IMR-90 (cell line): ENCODE results near the gene PALLD. TPM values are rescaled to one million over a fixed set of nuclear protein-coding genes. Genes with fewer than 3 reads are reported as not detected.
A peak's percentile ranks its signal among the peaks of the same experiment; 100 is the strongest.

Experiments
- ATAC-seq: fragments of 200-7000 bp; cut with Tn5 transposase; 2 replicates; pipeline ENCODE4 v1.9.1; 2020; ENCODE audit warnings: low read depth, mild to moderate bottlenecking, moderate library complexity
- BruUV-seq: library from RNA; stranded (reverse); fragments of 400-500 nt; replicated peaks from 2 replicates; lab custom pipeline; 2021; lab: Mats Ljungman, UMichigan
- CTCF ChIA-PET: fragments of 300-600 bp; formaldehyde crosslinking; extraction: SDS; loops from one replicate; lab custom pipeline; 2021; ENCODE audit warnings: antibody characterized with exemption; lab: Yijun Ruan, JAX
- POLR2A ChIA-PET: fragments of 300-600 bp; sonication (Branson Sonifier 250); formaldehyde crosslinking; loops from one replicate; lab custom pipeline; 2022; ENCODE audit warnings: antibody characterized with exemption; ENCODE audit not compliant: unreplicated experiment; lab: Charles Lee
- DNase-seq: peaks from one replicate; pipeline ENCODE4 v3.0.0; 2013
- H2AFZ ChIP-seq: replicated peaks from 2 replicates; pipeline ENCODE3; 2013; ENCODE audit warnings: low read length, mild to moderate bottlenecking; ENCODE audit not compliant: poor library complexity
- H2AK5ac ChIP-seq: 2 replicates; pipeline ENCODE4 v1.6.1; 2013; ENCODE audit warnings: low read depth, low read length, inconsistent platforms
- H2AK9ac ChIP-seq: replicated peaks from 2 replicates; pipeline ENCODE3; 2013; ENCODE audit warnings: mild to moderate bottlenecking, low read depth, low read length, moderate library complexity; ENCODE audit not compliant: poor library complexity
- H2BK120ac ChIP-seq: 2 replicates; pipeline ENCODE4 v1.6.1; 2013; ENCODE audit warnings: low read depth, low read length, inconsistent platforms
- H2BK15ac ChIP-seq: 3 replicates; pipeline ENCODE4 v1.6.1; 2013; ENCODE audit warnings: low read depth, low read length, inconsistent platforms
- H2BK20ac ChIP-seq: 2 replicates; pipeline ENCODE4 v1.6.1; 2013; ENCODE audit warnings: low read depth, mild to moderate bottlenecking, inconsistent platforms, low read length, moderate library complexity
- H2BK5ac ChIP-seq: 2 replicates; pipeline ENCODE4 v1.6.1; 2013; ENCODE audit warnings: mild to moderate bottlenecking, low read depth, low read length, inconsistent platforms; ENCODE audit not compliant: poor library complexity, severe bottlenecking
- H3K14ac ChIP-seq: replicated peaks from 2 replicates; pipeline ENCODE4 v1.6.1; 2013; ENCODE audit warnings: low read depth, low read length, inconsistent platforms
- H3K18ac ChIP-seq: 2 replicates; pipeline ENCODE4 v1.6.1; 2013; ENCODE audit warnings: low read depth, low read length, control low read depth
- H3K23ac ChIP-seq: 2 replicates; pipeline ENCODE4 v1.6.1; 2013; ENCODE audit warnings: low read depth, low read length, inconsistent platforms
- H3K27ac ChIP-seq: 2 replicates; pipeline ENCODE4 v1.5.1; 2013; ENCODE audit warnings: mild to moderate bottlenecking, control low read depth, low read length; ENCODE audit not compliant: insufficient read depth
- H3K27me3 ChIP-seq: 2 replicates; pipeline ENCODE4 v1.6.1; 2013; ENCODE audit warnings: low read length; ENCODE audit not compliant: control insufficient read depth, insufficient read depth
- H3K36me3 ChIP-seq: 2 replicates; pipeline ENCODE4 v1.6.1; 2013; ENCODE audit warnings: low read length, mixed read lengths; ENCODE audit not compliant: control insufficient read depth, insufficient read depth
- H3K4ac ChIP-seq: 2 replicates; pipeline ENCODE4 v1.6.1; 2013; ENCODE audit warnings: low read depth, low read length, inconsistent platforms
- H3K4me1 ChIP-seq: 2 replicates; pipeline ENCODE4 v1.6.1; 2013; ENCODE audit warnings: low read length, mixed read lengths; ENCODE audit not compliant: control insufficient read depth, insufficient read depth
- H3K4me2 ChIP-seq: 2 replicates; pipeline ENCODE4 v1.6.1; 2013; ENCODE audit warnings: low read depth, mild to moderate bottlenecking, control low read depth, low read length, moderate library complexity
- H3K4me3 ChIP-seq: 2 replicates; pipeline ENCODE4 v1.5.1; 2013; ENCODE audit warnings: low read depth, mild to moderate bottlenecking, control low read depth, low read length, moderate library complexity; ENCODE audit not compliant: insufficient read depth
- H3K56ac ChIP-seq: 2 replicates; pipeline ENCODE4 v1.6.1; 2013; ENCODE audit warnings: low read length, inconsistent platforms; ENCODE audit not compliant: insufficient read depth; ENCODE audit errors: extremely low read depth
- H3K79me1 ChIP-seq, 2 experiments: 2 replicates each; pipeline ENCODE4 v1.6.1; 2013; ENCODE audit warnings: low read length in 2 of 2, inconsistent platforms in 1 of 2, low read depth in 1 of 2
- H3K9ac ChIP-seq: 2 replicates; pipeline ENCODE4 v1.6.1; 2013; ENCODE audit warnings: low read depth, low read length, control low read depth
- H3K9me1 ChIP-seq: 2 replicates; pipeline ENCODE4 v1.6.1; 2013; ENCODE audit warnings: low read length, inconsistent platforms; ENCODE audit not compliant: insufficient read depth
- H3K9me3 ChIP-seq: 2 replicates; pipeline ENCODE4 v1.6.1; 2013; ENCODE audit warnings: low read length; ENCODE audit not compliant: control insufficient read depth, insufficient read depth
- H4K20me1 ChIP-seq: 2 replicates; pipeline ENCODE4 v1.6.1; 2013; ENCODE audit warnings: low read length, inconsistent platforms; ENCODE audit not compliant: insufficient read depth
- H4K5ac ChIP-seq: 2 replicates; pipeline ENCODE4 v1.6.1; 2013; ENCODE audit warnings: mild to moderate bottlenecking, low read depth, low read length, control low read depth
- H4K8ac ChIP-seq, 2 experiments: 2 replicates each; pipeline ENCODE4 v1.6.1; 2013; ENCODE audit warnings: low read depth in 2 of 2, low read length in 2 of 2, control low read depth in 1 of 2, inconsistent platforms in 1 of 2
- H4K91ac ChIP-seq: 2 replicates; pipeline ENCODE4 v1.6.1; 2013; ENCODE audit warnings: low read depth, low read length, inconsistent platforms; ENCODE audit not compliant: insufficient read depth
- CHD1 ChIP-seq: IDR thresholded peaks from 2 replicates; pipeline ENCODE4 v1.6.1; 2012; ENCODE audit warnings: low read depth, low read length, improper control_type of control experiment
- MAFK ChIP-seq: IDR thresholded peaks from 2 replicates; pipeline ENCODE4 v1.6.1; 2012; ENCODE audit warnings: low read depth, low read length, improper control_type of control experiment
- MAZ ChIP-seq: IDR thresholded peaks from 2 replicates; pipeline ENCODE4 v1.6.1; 2012; ENCODE audit warnings: low read depth, mild to moderate bottlenecking, low read length, improper control_type of control experiment, moderate library complexity, borderline replicate concordance
- MXI1 ChIP-seq: IDR thresholded peaks from 2 replicates; pipeline ENCODE4 v1.6.1; 2012; ENCODE audit warnings: low read depth, mild to moderate bottlenecking, low read length, moderate library complexity, borderline replicate concordance
- POLR2A ChIP-seq: IDR thresholded peaks from 2 replicates; pipeline ENCODE4 v1.6.1; 2012; ENCODE audit warnings: mild to moderate bottlenecking, low read depth, low read length
- RAD21 ChIP-seq: IDR thresholded peaks from 2 replicates; pipeline ENCODE4 v1.6.1; 2012; ENCODE audit warnings: low read length, improper control_type of control experiment
- SMC3 ChIP-seq: fragments of 150-350 bp; IDR thresholded peaks from 2 replicates; pipeline ENCODE4 v1.6.1; 2016; ENCODE audit warnings: low read depth, mild to moderate bottlenecking, antibody characterized with exemption, low read length, moderate library complexity
- WGBS, 2 experiments: methylation state at CpG; one replicate each; pipeline versions ENCODE4 v1.1.5 to v1.1.7; 2013; ENCODE audit warnings: missing lambda C conversion rate in 2 of 2; ENCODE audit not compliant: insufficient read length in 1 of 2; ENCODE audit errors: extremely low coverage in 2 of 2; 5-methylcytosine and 5-hydroxymethylcytosine counted together
- dilution Hi-C: fragments of 300-500 bp; cut with HindIII; formaldehyde crosslinking; loops from one replicate; pipeline ENCODE4 v1.14.3; 2018; ENCODE audit warnings: low sequenced_read_pairs; ENCODE audit not compliant: unreplicated experiment
- in situ Hi-C: fragments of 300-500 bp; cut with MboI; formaldehyde crosslinking; loops from 3 replicates; pipeline ENCODE4 v1.14.3; 2019; ENCODE audit warnings: low sequenced_read_pairs, inconsistent platforms, mixed read lengths
- intact Hi-C: fragments of 100-400 bp; cut with micrococcal nuclease; formaldehyde crosslinking; loops from 2 replicates; pipeline ENCODE4 v1.10.0; 2022
- polyA plus RNA-seq, 3 experiments: library from polyadenylated mRNA; depleted of rRNA; stranded (reverse); fragments of >200 nt; gene quantifications; 2 replicates each; pipeline ENCODE4 v1.2.3, GENCODE V29; 2012; ENCODE audit warnings: low replicate concordance in 1 of 3
- total RNA-seq: library from RNA; depleted of rRNA; stranded (reverse); fragments of >200 nt; gene quantifications from 2 replicates; pipeline ENCODE4 v1.2.3, GENCODE V29; 2012
- TF ChIP-seq, protein P1 (sequence below): fragments of 150-350 bp; IDR thresholded peaks from 2 replicates; pipeline ENCODE4 v1.6.1; 2017; ENCODE audit warnings: mild to moderate bottlenecking, antibody characterized with exemption, low read length, low read depth

PALLD gene
- total and polyA plus RNA-seq, 2 of the 4 experiments (the other 2 are of a cell fraction) = 91.0 to 91.9 TPM

DNA sequence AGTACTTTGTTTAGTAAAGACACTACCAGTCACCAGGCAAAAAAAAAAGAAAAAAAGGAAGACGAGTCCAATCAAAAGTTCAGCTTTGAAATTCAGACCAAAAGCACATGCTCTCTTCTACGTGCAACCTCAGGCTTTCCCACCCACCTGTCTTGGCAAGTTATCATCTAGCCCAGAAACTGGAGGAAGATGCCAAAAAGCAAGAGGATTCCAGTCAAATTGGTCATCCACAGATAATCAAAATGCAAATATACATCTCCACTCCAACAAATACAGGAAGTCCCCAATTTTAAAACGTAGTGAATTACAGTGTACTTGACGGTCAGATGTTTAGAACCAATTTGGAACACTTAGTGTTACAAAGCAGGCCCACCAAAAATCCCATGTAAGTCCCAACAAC lies 96.5 kb downstream of the PALLD start:
- DNase-seq (peak; percentile 76), ATAC-seq (no peak)
- Histone ChIP-seq H3K4me2 (peak overlapping the region; percentile 10; the same call in 1 of the 2 replicates), H4K20me1 (no peaks in the 10 kb centered on the region), H3K14ac (no peak overlapping the region), H3K9me3 (no peaks in the 10 kb centered on the region), H3K36me3 (no peaks in the 10 kb centered on the region), H3K27ac (no peak overlapping the region), H3K79me1 (no peaks in the 10 kb centered on the region), H2BK15ac (no peak overlapping the region; the same call in 2 of the 3 replicates), H2BK20ac (peak overlapping the region; percentile 74; the same call in 1 of the 2 replicates), H3K9ac (no peak overlapping the region), H3K4me1 (peaks cover 7% of the 10 kb centered on the region), H2AK5ac (0 out of 2 replicates have a peak overlapping the region, but pooled peaks have one; percentile 58), H4K8ac (no peak overlapping the region), H3K4ac (no peak overlapping the region), H3K4me3 (no peak overlapping the region), H2BK5ac (no peak overlapping the region), H3K56ac (no peak overlapping the region), H3K27me3 (no peaks in the 10 kb centered on the region), H4K5ac (no peak overlapping the region), H3K9me1 (peaks cover 4% of the 10 kb centered on the region), H3K23ac (no peak overlapping the region), H2AK9ac (no peak overlapping the region), H2BK120ac (0 out of 2 replicates have a peak overlapping the region, but pooled peaks have one; percentile 50), H2AFZ (no peak overlapping the region), H4K91ac (no peak overlapping the region), H3K18ac (peak overlapping the region; percentile 82; the same call in 1 of the 2 replicates)
- in situ Hi-C loops (no loop called here), intact Hi-C loops (no loop called here), dilution Hi-C loops (no loop called here)
- CTCF ChIA-PET = interaction anchor here (0.6 to 1.1 kb wide), 2 partner anchors 22 to 123 kb away, joined by 3 read pairs; no protein-coding TSS in a partner anchor
- BruUV-seq = no TSS peak
- POLR2A ChIA-PET = no interaction called here
- WGBS, 2 experiments = no CpG with 5 or more reads among the region's 4 CpGs
- TF ChIP-seq MXI1 (no peak), RAD21 (no peak), MAZ (no peak), CHD1 (no peak), MAFK (no peak), SMC3 (no peak), POLR2A (no peak)
- TF ChIP-seq, protein P1, sequence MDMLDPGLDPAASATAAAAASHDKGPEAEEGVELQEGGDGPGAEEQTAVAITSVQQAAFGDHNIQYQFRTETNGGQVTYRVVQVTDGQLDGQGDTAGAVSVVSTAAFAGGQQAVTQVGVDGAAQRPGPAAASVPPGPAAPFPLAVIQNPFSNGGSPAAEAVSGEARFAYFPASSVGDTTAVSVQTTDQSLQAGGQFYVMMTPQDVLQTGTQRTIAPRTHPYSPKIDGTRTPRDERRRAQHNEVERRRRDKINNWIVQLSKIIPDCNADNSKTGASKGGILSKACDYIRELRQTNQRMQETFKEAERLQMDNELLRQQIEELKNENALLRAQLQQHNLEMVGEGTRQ = no peak
